ENCODE data around the gene ITGB3BP. TPM values are rescaled to one million over a fixed set of nuclear protein-coding genes. Genes with fewer than 3 reads are reported as not detected.

Gene ITGB3BP
- total and polyA plus RNA-seq, 2 of the 4 experiments (the other 2 are of a cell fraction), result 8.1 to 11.9 TPM

DNA sequence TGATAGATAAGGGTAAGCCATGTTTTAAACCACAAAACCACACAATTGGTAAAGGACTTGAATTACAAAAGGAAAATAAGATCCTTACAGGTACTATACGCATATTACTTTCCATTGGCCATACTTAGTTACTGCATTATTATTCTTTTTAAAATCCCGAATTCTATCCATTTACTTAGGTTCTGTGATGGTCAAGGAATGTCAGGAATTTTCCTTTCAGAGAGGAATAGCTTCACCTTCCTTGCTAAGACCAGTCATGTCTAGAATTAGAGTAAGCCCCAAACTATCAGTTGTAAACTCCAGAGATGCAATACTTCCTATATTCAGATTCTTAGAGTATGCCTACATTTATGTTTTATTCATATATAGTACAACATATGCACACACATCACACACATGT, 14.0 kb upstream of the ITGB3BP start:
- TF ChIP-seq MXI1 (IDR thresholded peaks at IDR 0.05; ENCODE audit: borderline replicate concordance, low read depth, low read length) (no peak), BHLHE40 (IDR thresholded peaks at IDR 0.05; ENCODE audit: low read depth, low read length) (no peak), CEBPB (IDR thresholded peaks at IDR 0.05; ENCODE audit: low read depth, low read length) (no peak), RCOR1 (IDR thresholded peaks at IDR 0.05; ENCODE audit: insufficient replicate concordance, low read length) (no peak), CHD1 (IDR thresholded peaks at IDR 0.05; ENCODE audit: low read depth, low read length) (no peak), RAD21 (IDR thresholded peaks at IDR 0.05; ENCODE audit: low read length) (no peak), FOS (IDR thresholded peaks at IDR 0.05; ENCODE audit: low read depth, low read length) (no peak), POLR2A (IDR thresholded peaks at IDR 0.05; ENCODE audit: low read depth, low read length) (no peak), MAFK (IDR thresholded peaks at IDR 0.05; ENCODE audit: low read depth, low read length) (no peak), SMC3 (IDR thresholded peaks at IDR 0.05; ENCODE audit: low read depth, low read length) (no peak), MAZ (IDR thresholded peaks at IDR 0.05; ENCODE audit: borderline replicate concordance, low read depth, low read length) (no peak), NFE2L2 (IDR thresholded peaks at IDR 0.05; ENCODE audit: low read depth, low read length) (no peak), RFX5 (IDR thresholded peaks at IDR 0.05; ENCODE audit: low read depth, low read length) (no peak)
- TF ChIP-seq, protein P1, sequence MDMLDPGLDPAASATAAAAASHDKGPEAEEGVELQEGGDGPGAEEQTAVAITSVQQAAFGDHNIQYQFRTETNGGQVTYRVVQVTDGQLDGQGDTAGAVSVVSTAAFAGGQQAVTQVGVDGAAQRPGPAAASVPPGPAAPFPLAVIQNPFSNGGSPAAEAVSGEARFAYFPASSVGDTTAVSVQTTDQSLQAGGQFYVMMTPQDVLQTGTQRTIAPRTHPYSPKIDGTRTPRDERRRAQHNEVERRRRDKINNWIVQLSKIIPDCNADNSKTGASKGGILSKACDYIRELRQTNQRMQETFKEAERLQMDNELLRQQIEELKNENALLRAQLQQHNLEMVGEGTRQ (IDR thresholded peaks at IDR 0.05; ENCODE audit: low read depth, low read length), result no peak
- TF ChIP-seq, protein P2, sequence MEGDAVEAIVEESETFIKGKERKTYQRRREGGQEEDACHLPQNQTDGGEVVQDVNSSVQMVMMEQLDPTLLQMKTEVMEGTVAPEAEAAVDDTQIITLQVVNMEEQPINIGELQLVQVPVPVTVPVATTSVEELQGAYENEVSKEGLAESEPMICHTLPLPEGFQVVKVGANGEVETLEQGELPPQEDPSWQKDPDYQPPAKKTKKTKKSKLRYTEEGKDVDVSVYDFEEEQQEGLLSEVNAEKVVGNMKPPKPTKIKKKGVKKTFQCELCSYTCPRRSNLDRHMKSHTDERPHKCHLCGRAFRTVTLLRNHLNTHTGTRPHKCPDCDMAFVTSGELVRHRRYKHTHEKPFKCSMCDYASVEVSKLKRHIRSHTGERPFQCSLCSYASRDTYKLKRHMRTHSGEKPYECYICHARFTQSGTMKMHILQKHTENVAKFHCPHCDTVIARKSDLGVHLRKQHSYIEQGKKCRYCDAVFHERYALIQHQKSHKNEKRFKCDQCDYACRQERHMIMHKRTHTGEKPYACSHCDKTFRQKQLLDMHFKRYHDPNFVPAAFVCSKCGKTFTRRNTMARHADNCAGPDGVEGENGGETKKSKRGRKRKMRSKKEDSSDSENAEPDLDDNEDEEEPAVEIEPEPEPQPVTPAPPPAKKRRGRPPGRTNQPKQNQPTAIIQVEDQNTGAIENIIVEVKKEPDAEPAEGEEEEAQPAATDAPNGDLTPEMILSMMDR (conservative IDR thresholded peaks at IDR 0.05; ENCODE audit: low read depth, low read length), result no peak
- TF ChIP-seq, protein P3, sequence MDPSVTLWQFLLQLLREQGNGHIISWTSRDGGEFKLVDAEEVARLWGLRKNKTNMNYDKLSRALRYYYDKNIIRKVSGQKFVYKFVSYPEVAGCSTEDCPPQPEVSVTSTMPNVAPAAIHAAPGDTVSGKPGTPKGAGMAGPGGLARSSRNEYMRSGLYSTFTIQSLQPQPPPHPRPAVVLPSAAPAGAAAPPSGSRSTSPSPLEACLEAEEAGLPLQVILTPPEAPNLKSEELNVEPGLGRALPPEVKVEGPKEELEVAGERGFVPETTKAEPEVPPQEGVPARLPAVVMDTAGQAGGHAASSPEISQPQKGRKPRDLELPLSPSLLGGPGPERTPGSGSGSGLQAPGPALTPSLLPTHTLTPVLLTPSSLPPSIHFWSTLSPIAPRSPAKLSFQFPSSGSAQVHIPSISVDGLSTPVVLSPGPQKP (IDR thresholded peaks at IDR 0.05; ENCODE audit: borderline replicate concordance, low read depth, low read length), result no peak
- Histone ChIP-seq H2AK5ac (ENCODE audit: low read depth, low read length) (no peak overlapping the region), H3K4ac (ENCODE audit: low read depth, low read length) (no peak overlapping the region), H4K5ac (ENCODE audit: low read depth, low read length) (no peak overlapping the region), H2BK20ac (ENCODE audit: low read depth, low read length) (no peak overlapping the region), H3K18ac (ENCODE audit: low read depth, low read length) (no peak overlapping the region), H2AK9ac (replicated peaks; ENCODE audit: low read depth, low read length, poor library complexity) (no peak overlapping the region), H2AFZ (replicated peaks; ENCODE audit: low read length, poor library complexity) (no peak overlapping the region), H3K27ac (ENCODE audit: insufficient read depth, low read length) (no peak overlapping the region), H4K20me1 (ENCODE audit: insufficient read depth, low read length) (no peaks in the 10 kb centered on the region), H3K14ac (replicated peaks; ENCODE audit: low read depth, low read length) (no peak overlapping the region), H3K4me1 (ENCODE audit: control insufficient read depth, insufficient read depth, low read length) (peaks cover 1% of the 10 kb centered on the region; the same call in 1 of the 2 replicates), H3K9ac (ENCODE audit: low read depth, low read length) (no peak overlapping the region), H2BK120ac (ENCODE audit: low read depth, low read length) (no peak overlapping the region), H3K9me1 (ENCODE audit: insufficient read depth, low read length) (no peaks in the 10 kb centered on the region), H3K27me3 (ENCODE audit: control insufficient read depth, insufficient read depth, low read length) (no peaks in the 10 kb centered on the region), H3K36me3 (ENCODE audit: control insufficient read depth, insufficient read depth, low read length) (no peaks in the 10 kb centered on the region; the same call in 1 of the 2 replicates), H3K23ac (ENCODE audit: low read depth, low read length) (no peak overlapping the region), H4K8ac (ENCODE audit: low read depth in 2 of 2, low read length in 2 of 2) (no peak overlapping the region), H4K91ac (ENCODE audit: insufficient read depth, low read depth, low read length) (no peak overlapping the region), H3K4me2 (ENCODE audit: low read depth, low read length) (no peak overlapping the region), H3K9me3 (ENCODE audit: control insufficient read depth, insufficient read depth, low read length) (no peaks in the 10 kb centered on the region), H2BK15ac (ENCODE audit: low read depth, low read length) (no peak overlapping the region), H3K56ac (ENCODE audit: extremely low read depth, insufficient read depth, low read length) (no peak overlapping the region), H3K4me3 (ENCODE audit: insufficient read depth, low read depth, low read length) (no peak overlapping the region), H3K79me1 (ENCODE audit: low read depth in 1 of 2, low read length in 2 of 2) (no peaks in the 10 kb centered on the region), H2BK5ac (ENCODE audit: low read depth, low read length, poor library complexity, severe bottlenecking) (no peak overlapping the region)
- in situ Hi-C loops (cut with MboI; ENCODE audit: low sequenced_read_pairs), result loop anchor here (25.0 kb wide), 1 partner anchor 700 kb away; no protein-coding TSS in a partner anchor
- intact Hi-C loops (cut with micrococcal nuclease), result loop anchor here (5.0 to 10.0 kb wide), 3 partner anchors 210 to 695 kb away; no protein-coding TSS in a partner anchor
- ATAC-seq (ENCODE audit: low read depth), result no peak
- no CpG with 5 or more reads among the region's 2 CpGs for WGBS, 2 experiments (ENCODE audit: extremely low coverage in 2 of 2, insufficient read length in 1 of 2)
- ChIA-PET CTCF (interaction anchor here (0.6 to 2.1 kb wide), 4 partner anchors 9 to 210 kb away, joined by 5 to 9 read pairs (median 6); no protein-coding TSS in a partner anchor), POLR2A (ENCODE audit: unreplicated experiment) (no interaction called here)
- no peak for DNase-seq
- no TSS peak for BruUV-seq (replicated peaks)
- dilution Hi-C loops (cut with HindIII; ENCODE audit: low sequenced_read_pairs, unreplicated experiment), result no loop called here
